ENCODE data around the gene YJEFN3. TPM values are rescaled to one million over a fixed set of nuclear protein-coding genes. Genes with fewer than 3 reads are reported as not detected.

Gene YJEFN3
- total RNA-seq, 1 experiment from 2014 or later: 7.9 TPM

- H3K4me2 ChIP-seq (ENCODE audit: low read depth, low read length, poor library complexity, severe bottlenecking): no peak overlapping the region
- H3K4me3 ChIP-seq (ENCODE audit: low read length): no peak overlapping the region
- no peaks in the 10 kb centered on the region for H3K4me1 ChIP-seq (ENCODE audit: low read length)
- no peaks in the 10 kb centered on the region for H3K9me3 ChIP-seq (ENCODE audit: low read length)
- no peak for DNase-seq
- H3K79me2 ChIP-seq (ENCODE audit: low read length): no peaks in the 10 kb centered on the region
- H2AFZ ChIP-seq (ENCODE audit: low read length): no peak overlapping the region
- no peak overlapping the region for H3K9ac ChIP-seq (ENCODE audit: low read length)
- no peaks in the 10 kb centered on the region for H3K9me2 ChIP-seq (replicated peaks; ENCODE audit: insufficient read depth, low read length)
- H3K27ac ChIP-seq (ENCODE audit: low read length): no peak overlapping the region
- no peaks in the 10 kb centered on the region for H3K36me3 ChIP-seq (ENCODE audit: insufficient read depth, low read length)
- no peaks in the 10 kb centered on the region for H3K27me3 ChIP-seq (ENCODE audit: low read length)
- H4K20me1 ChIP-seq (ENCODE audit: insufficient read depth, low read depth, low read length): no peaks in the 10 kb centered on the region
These were observed 38.7 kb downstream of the YJEFN3 start for GRCh38 chr19:19567391-19567790.

- no peak overlapping the region for H2AFZ ChIP-seq (ENCODE audit: low read length)
- no peak for DNase-seq
- H3K4me1 ChIP-seq (ENCODE audit: low read length): no peaks in the 10 kb centered on the region
- H3K27me3 ChIP-seq (ENCODE audit: low read length): no peaks in the 10 kb centered on the region
- no peaks in the 10 kb centered on the region for H3K9me2 ChIP-seq (replicated peaks; ENCODE audit: insufficient read depth, low read length)
- no peak overlapping the region for H3K9ac ChIP-seq (ENCODE audit: low read length)
- no peak overlapping the region for H3K4me2 ChIP-seq (ENCODE audit: low read depth, low read length, poor library complexity, severe bottlenecking)
- H4K20me1 ChIP-seq (ENCODE audit: insufficient read depth, low read depth, low read length): no peaks in the 10 kb centered on the region
- H3K4me3 ChIP-seq (ENCODE audit: low read length): no peak overlapping the region
- no peaks in the 10 kb centered on the region for H3K79me2 ChIP-seq (ENCODE audit: low read length)
- no peaks in the 10 kb centered on the region for H3K36me3 ChIP-seq (ENCODE audit: insufficient read depth, low read length)
- H3K9me3 ChIP-seq (ENCODE audit: low read length): no peaks in the 10 kb centered on the region
- no peak overlapping the region for H3K27ac ChIP-seq (ENCODE audit: low read length)
These were observed 40.4 kb downstream of the YJEFN3 start for GRCh38 chr19:19568802-19569756.

DNA sequence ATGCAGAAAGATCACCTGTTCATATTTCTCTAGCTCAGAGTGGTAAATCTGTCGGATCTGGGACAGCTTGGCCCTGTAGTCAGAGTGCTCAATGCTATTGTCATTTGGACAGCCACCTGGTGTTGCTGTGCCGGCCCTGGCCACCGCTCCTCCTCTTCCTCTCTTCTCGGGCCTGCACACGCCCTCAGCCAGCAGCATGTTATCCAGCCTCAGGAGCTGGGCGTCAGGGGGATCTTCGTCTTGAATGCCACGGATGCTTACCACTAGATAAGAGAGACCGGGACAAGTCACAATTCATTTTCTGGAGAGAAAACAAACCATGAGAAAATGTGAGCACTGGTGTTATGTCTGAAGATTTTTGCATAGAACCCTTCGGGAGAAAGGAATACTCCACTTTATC lies 41.9 kb downstream of the YJEFN3 start:
- Histone ChIP-seq H3K36me3 (ENCODE audit: insufficient read depth, low read length) (no peaks in the 10 kb centered on the region), H3K9ac (ENCODE audit: low read length) (no peak overlapping the region), H4K20me1 (ENCODE audit: insufficient read depth, low read depth, low read length) (no peaks in the 10 kb centered on the region), H3K9me3 (ENCODE audit: low read length) (no peaks in the 10 kb centered on the region), H3K9me2 (replicated peaks; ENCODE audit: insufficient read depth, low read length) (no peaks in the 10 kb centered on the region), H3K4me1 (ENCODE audit: low read length) (no peaks in the 10 kb centered on the region), H3K27me3 (ENCODE audit: low read length) (no peaks in the 10 kb centered on the region), H2AFZ (ENCODE audit: low read length) (no peak overlapping the region), H3K4me2 (ENCODE audit: low read depth, low read length, poor library complexity, severe bottlenecking) (no peak overlapping the region), H3K4me3 (ENCODE audit: low read length) (no peak overlapping the region), H3K27ac (ENCODE audit: low read length) (no peak overlapping the region), H3K79me2 (ENCODE audit: low read length) (no peaks in the 10 kb centered on the region)
- DNase-seq: no peak

GRCh38 chr19:19571071-19571786 lies 42.5 kb downstream of the YJEFN3 start:
- no peak for DNase-seq
- no peaks in the 10 kb centered on the region for H3K4me1 ChIP-seq (ENCODE audit: low read length)

DNA sequence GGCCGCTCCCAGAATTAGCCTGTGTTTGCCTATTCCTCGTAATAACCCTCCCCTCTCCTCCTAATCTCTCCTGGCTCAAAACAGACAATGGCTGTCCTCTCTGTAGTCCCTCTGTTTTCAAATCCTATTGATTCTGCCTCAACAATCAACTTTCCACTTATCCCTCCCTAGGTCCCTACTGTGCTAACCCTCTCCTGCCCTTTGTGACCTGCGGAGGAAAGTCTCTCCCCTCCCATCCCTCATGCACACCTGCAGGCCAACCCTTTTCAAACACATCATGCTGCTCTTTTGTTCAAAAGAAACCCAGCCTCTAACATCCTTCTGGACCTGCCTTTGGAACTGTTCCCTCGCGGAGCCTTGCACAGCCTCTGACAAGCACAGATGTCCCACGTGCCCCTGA lies 46.7 kb downstream of the YJEFN3 start:
- H2AFZ ChIP-seq (ENCODE audit: low read length): no peak overlapping the region
- H3K36me3 ChIP-seq (ENCODE audit: insufficient read depth, low read length): no peaks in the 10 kb centered on the region
- no peaks in the 10 kb centered on the region for H4K20me1 ChIP-seq (ENCODE audit: insufficient read depth, low read depth, low read length)
- no peaks in the 10 kb centered on the region for H3K79me2 ChIP-seq (ENCODE audit: low read length)
- no peak overlapping the region for H3K4me2 ChIP-seq (ENCODE audit: low read depth, low read length, poor library complexity, severe bottlenecking)
- no peaks in the 10 kb centered on the region for H3K9me3 ChIP-seq (ENCODE audit: low read length)
- no peak overlapping the region for H3K27ac ChIP-seq (ENCODE audit: low read length)
- no peaks in the 10 kb centered on the region for H3K27me3 ChIP-seq (ENCODE audit: low read length)
- no peak for DNase-seq
- no peak overlapping the region for H3K9ac ChIP-seq (ENCODE audit: low read length)
- H3K4me1 ChIP-seq (ENCODE audit: low read length): no peaks in the 10 kb centered on the region
- H3K4me3 ChIP-seq (ENCODE audit: low read length): no peak overlapping the region
- H3K9me2 ChIP-seq (replicated peaks; ENCODE audit: insufficient read depth, low read length): no peaks in the 10 kb centered on the region

More at GRCh38 chr19:19571071-19571786, 42.5 kb downstream of the YJEFN3 start:
- no peaks in the 10 kb centered on the region for H3K27me3 ChIP-seq (ENCODE audit: low read length)
- no peak overlapping the region for H2AFZ ChIP-seq (ENCODE audit: low read length)
- no peaks in the 10 kb centered on the region for H3K9me3 ChIP-seq (ENCODE audit: low read length)
- H3K36me3 ChIP-seq (ENCODE audit: insufficient read depth, low read length): no peaks in the 10 kb centered on the region
- H3K4me3 ChIP-seq (ENCODE audit: low read length): no peak overlapping the region
- no peak overlapping the region for H3K9ac ChIP-seq (ENCODE audit: low read length)
- no peaks in the 10 kb centered on the region for H4K20me1 ChIP-seq (ENCODE audit: insufficient read depth, low read depth, low read length)
- H3K9me2 ChIP-seq (replicated peaks; ENCODE audit: insufficient read depth, low read length): no peaks in the 10 kb centered on the region
- no peaks in the 10 kb centered on the region for H3K79me2 ChIP-seq (ENCODE audit: low read length)
- H3K27ac ChIP-seq (ENCODE audit: low read length): no peak overlapping the region
- H3K4me2 ChIP-seq (ENCODE audit: low read depth, low read length, poor library complexity, severe bottlenecking): no peak overlapping the region

DNA sequence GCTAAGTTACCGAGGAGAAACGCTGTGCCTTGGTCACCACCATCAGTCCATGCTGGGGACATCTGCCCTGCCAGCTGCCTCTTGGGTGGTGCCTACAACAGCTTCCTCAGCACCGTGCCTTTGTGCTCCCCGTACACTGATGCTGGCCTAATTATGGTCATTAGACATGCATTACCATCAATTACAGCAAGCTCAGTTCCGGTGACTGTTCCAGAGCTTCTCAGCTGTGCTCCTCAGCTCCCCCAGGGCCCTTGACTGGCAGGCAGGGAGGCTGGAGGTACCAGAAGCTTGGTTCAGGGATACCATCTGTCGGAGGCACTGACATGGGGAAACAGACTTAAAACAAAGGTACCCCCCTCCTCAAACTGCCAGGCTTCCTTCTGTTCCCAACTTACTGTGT lies 49.5 kb downstream of the YJEFN3 start:
- H3K79me2 ChIP-seq (ENCODE audit: low read length): no peaks in the 10 kb centered on the region
- H3K9me3 ChIP-seq (ENCODE audit: low read length): no peaks in the 10 kb centered on the region
- H4K20me1 ChIP-seq (ENCODE audit: insufficient read depth, low read depth, low read length): no peaks in the 10 kb centered on the region
- no peak overlapping the region for H3K4me3 ChIP-seq (ENCODE audit: low read length)
- H3K36me3 ChIP-seq (ENCODE audit: insufficient read depth, low read length): no peaks in the 10 kb centered on the region
- no peaks in the 10 kb centered on the region for H3K9me2 ChIP-seq (replicated peaks; ENCODE audit: insufficient read depth, low read length)
- H3K4me1 ChIP-seq (ENCODE audit: low read length): no peaks in the 10 kb centered on the region
- H3K27ac ChIP-seq (ENCODE audit: low read length): no peak overlapping the region
- no peak for DNase-seq
- H2AFZ ChIP-seq (ENCODE audit: low read length): no peak overlapping the region
- H3K27me3 ChIP-seq (ENCODE audit: low read length): no peaks in the 10 kb centered on the region
- no peak overlapping the region for H3K9ac ChIP-seq (ENCODE audit: low read length)
- H3K4me2 ChIP-seq (ENCODE audit: low read depth, low read length, poor library complexity, severe bottlenecking): no peak overlapping the region

GRCh38 chr19:19579533-19580361 lies 51.0 kb downstream of the YJEFN3 start:
- H3K4me1 ChIP-seq (ENCODE audit: low read length): no peaks in the 10 kb centered on the region
- H3K79me2 ChIP-seq (ENCODE audit: low read length): no peaks in the 10 kb centered on the region
- no peaks in the 10 kb centered on the region for H3K36me3 ChIP-seq (ENCODE audit: insufficient read depth, low read length)
- no peak overlapping the region for H3K9ac ChIP-seq (ENCODE audit: low read length)
- H3K27me3 ChIP-seq (ENCODE audit: low read length): no peaks in the 10 kb centered on the region
- no peaks in the 10 kb centered on the region for H3K9me2 ChIP-seq (replicated peaks; ENCODE audit: insufficient read depth, low read length)
- no peak overlapping the region for H3K4me2 ChIP-seq (ENCODE audit: low read depth, low read length, poor library complexity, severe bottlenecking)
- H3K9me3 ChIP-seq (ENCODE audit: low read length): no peaks in the 10 kb centered on the region
- no peak overlapping the region for H2AFZ ChIP-seq (ENCODE audit: low read length)
- DNase-seq: peak; percentile 22
- H3K27ac ChIP-seq (ENCODE audit: low read length): no peak overlapping the region
- no peaks in the 10 kb centered on the region for H4K20me1 ChIP-seq (ENCODE audit: insufficient read depth, low read depth, low read length)
- H3K4me3 ChIP-seq (ENCODE audit: low read length): no peak overlapping the region

- no peak overlapping the region for H3K4me2 ChIP-seq (ENCODE audit: low read depth, low read length, poor library complexity, severe bottlenecking)
- H3K36me3 ChIP-seq (ENCODE audit: insufficient read depth, low read length): no peaks in the 10 kb centered on the region
- H3K4me1 ChIP-seq (ENCODE audit: low read length): no peaks in the 10 kb centered on the region
- H3K79me2 ChIP-seq (ENCODE audit: low read length): no peaks in the 10 kb centered on the region
- H2AFZ ChIP-seq (ENCODE audit: low read length): no peak overlapping the region
- no peak overlapping the region for H3K4me3 ChIP-seq (ENCODE audit: low read length)
- no peaks in the 10 kb centered on the region for H3K9me3 ChIP-seq (ENCODE audit: low read length)
- no peak for DNase-seq
- H4K20me1 ChIP-seq (ENCODE audit: insufficient read depth, low read depth, low read length): no peaks in the 10 kb centered on the region
- no peak overlapping the region for H3K9ac ChIP-seq (ENCODE audit: low read length)
- no peak overlapping the region for H3K27ac ChIP-seq (ENCODE audit: low read length)
- no peaks in the 10 kb centered on the region for H3K9me2 ChIP-seq (replicated peaks; ENCODE audit: insufficient read depth, low read length)
- H3K27me3 ChIP-seq (ENCODE audit: low read length): no peaks in the 10 kb centered on the region
These were observed 51.7 kb downstream of the YJEFN3 start for GRCh38 chr19:19580418-19580817.
